ENCODE results near the gene CAPN13. TPM values are rescaled to one million over a fixed set of nuclear protein-coding genes. Genes with fewer than 3 reads are reported as not detected.

CAPN13 gene, protein sequence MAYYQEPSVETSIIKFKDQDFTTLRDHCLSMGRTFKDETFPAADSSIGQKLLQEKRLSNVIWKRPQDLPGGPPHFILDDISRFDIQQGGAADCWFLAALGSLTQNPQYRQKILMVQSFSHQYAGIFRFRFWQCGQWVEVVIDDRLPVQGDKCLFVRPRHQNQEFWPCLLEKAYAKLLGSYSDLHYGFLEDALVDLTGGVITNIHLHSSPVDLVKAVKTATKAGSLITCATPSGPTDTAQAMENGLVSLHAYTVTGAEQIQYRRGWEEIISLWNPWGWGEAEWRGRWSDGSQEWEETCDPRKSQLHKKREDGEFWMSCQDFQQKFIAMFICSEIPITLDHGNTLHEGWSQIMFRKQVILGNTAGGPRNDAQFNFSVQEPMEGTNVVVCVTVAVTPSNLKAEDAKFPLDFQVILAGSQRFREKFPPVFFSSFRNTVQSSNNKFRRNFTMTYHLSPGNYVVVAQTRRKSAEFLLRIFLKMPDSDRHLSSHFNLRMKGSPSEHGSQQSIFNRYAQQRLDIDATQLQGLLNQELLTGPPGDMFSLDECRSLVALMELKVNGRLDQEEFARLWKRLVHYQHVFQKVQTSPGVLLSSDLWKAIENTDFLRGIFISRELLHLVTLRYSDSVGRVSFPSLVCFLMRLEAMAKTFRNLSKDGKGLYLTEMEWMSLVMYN
- total RNA-seq = not detected
- polyA plus RNA-seq = not detected
- long read RNA-seq, donor 1 = 0 reads
- long read RNA-seq, donor 2 = 0 reads
- long read RNA-seq, donor 3 = 0 reads

DNA sequence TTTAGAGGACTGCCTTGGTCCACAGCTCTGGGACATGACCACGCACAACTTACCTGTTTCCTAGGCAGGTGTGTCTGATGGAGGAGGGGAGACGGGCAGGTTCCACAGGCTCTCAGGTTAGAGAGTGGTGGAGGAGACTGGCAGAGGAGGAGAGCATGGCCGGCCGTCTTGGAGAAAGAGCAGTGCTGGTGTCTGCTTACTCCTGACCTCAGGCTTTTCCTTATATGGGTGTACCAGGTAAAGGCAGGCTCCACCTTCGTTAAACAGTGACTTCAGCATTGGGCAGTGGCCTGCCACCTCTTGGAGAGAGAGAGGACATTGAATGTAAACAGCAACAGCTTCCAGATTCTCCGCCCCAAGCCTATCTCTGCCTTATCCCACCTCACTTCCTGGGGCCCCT lies at the start of gene CAPN13:
Gene CAPN13 (minus strand): TSS at position 198 of the 400 bp plus-strand sequence. CDS start 20,121 bp downstream, outside the sequence.
- ATAC-seq = peak in 1 of 4 donors; percentile 15
- no peak for DNase-seq
- Histone ChIP-seq H3K4me3 (no peak within 1 kb of the TSS), H3K4me1 (peaks cover 0 to 5% (median 0%) of the 10 kb centered on the region in 12 donors), H3K36me3 (no peaks in the 10 kb centered on the region), H3K27me3 (peaks cover 0 to 36% (median 3%) of the 10 kb centered on the region in 9 donors), H3K27ac (no peak within 1 kb of the TSS), H3K9me3 (no peaks in the 10 kb centered on the region)
- TF ChIP-seq, protein P1, sequence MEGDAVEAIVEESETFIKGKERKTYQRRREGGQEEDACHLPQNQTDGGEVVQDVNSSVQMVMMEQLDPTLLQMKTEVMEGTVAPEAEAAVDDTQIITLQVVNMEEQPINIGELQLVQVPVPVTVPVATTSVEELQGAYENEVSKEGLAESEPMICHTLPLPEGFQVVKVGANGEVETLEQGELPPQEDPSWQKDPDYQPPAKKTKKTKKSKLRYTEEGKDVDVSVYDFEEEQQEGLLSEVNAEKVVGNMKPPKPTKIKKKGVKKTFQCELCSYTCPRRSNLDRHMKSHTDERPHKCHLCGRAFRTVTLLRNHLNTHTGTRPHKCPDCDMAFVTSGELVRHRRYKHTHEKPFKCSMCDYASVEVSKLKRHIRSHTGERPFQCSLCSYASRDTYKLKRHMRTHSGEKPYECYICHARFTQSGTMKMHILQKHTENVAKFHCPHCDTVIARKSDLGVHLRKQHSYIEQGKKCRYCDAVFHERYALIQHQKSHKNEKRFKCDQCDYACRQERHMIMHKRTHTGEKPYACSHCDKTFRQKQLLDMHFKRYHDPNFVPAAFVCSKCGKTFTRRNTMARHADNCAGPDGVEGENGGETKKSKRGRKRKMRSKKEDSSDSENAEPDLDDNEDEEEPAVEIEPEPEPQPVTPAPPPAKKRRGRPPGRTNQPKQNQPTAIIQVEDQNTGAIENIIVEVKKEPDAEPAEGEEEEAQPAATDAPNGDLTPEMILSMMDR (IDR thresholded peaks at IDR 0.05) = no peak
- intact Hi-C loops (cut with DNase I) = no loop called here
- WGBS, 4 donors = 71 to 77% (median 74%) methylated on average over 6 of the region's 6 CpGs

DNA sequence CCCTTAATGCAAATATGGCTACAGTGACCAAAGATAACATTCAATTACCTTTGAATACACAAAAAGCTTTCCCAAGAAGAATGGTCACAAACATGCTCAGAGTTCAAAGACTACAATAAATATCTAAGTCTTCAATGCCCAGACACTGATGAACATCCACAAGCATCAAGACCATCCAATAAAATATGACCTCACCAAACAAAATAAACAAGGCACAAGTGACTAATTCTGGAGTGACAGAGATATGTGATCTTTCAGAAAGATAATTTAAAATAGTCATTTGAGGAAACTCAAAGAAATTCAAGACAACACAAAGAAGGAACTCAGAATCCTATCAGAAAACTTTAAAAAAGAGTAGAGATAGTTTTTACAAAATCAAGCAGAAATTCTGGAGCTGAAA lies 40.6 kb upstream of the CAPN13 start:
- no peaks in the 10 kb centered on the region for H3K36me3 ChIP-seq
- peaks cover 0 to 11% (median 0%) of the 10 kb centered on the region in 12 donors for H3K9me3 ChIP-seq
- no peak for ATAC-seq
- intact Hi-C loops (cut with DNase I) = loop anchor here in 1 of 10 donors (10.0 kb wide), 1 partner anchor 113 kb away; no protein-coding TSS in a partner anchor
- no peak overlapping the region for H3K27ac ChIP-seq
- no peak for DNase-seq
- H3K4me1 ChIP-seq = no peaks in the 10 kb centered on the region
- no peak for TF ChIP-seq POLR2A (IDR thresholded peaks at IDR 0.05)
- TF ChIP-seq, protein P1 (IDR thresholded peaks at IDR 0.05) = no peak
- H3K4me3 ChIP-seq = no peak overlapping the region
- peaks cover 0 to 3% (median 0%) of the 10 kb centered on the region in 9 donors for H3K27me3 ChIP-seq

DNA sequence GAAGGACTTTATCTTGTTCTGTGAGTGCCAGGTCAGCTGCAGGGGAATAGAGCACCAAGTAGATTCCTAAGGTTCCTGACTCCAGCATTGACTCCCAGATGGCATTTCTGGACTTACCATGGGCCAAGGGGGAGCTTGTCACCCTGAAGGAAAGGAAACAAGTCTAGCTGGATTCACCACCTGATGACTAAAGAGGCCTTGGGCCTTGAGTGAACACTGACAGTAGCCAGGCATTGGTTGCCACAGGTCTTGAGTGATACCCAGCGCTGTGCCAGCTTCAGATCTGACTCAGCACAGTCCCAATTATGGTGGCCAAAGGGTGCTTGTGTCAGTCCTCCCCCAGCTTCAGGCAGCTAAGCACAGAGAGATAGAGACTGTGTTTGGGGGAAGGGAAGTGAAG lies 40.1 kb upstream of the CAPN13 start:
- H3K27me3 ChIP-seq = peaks cover 0 to 3% (median 0%) of the 10 kb centered on the region in 9 donors
- H3K4me3 ChIP-seq = no peak overlapping the region
- WGBS, 4 donors = 20 to 86% (median 77%) methylated on average over 1 of the region's 1 CpG
- peaks cover 0 to 11% (median 0%) of the 10 kb centered on the region in 12 donors for H3K9me3 ChIP-seq
- H3K36me3 ChIP-seq = no peaks in the 10 kb centered on the region
- no peak for TF ChIP-seq POLR2A (IDR thresholded peaks at IDR 0.05)
- TF ChIP-seq, protein P1 (IDR thresholded peaks at IDR 0.05) = no peak
- DNase-seq (no peak), ATAC-seq (no peak)
- intact Hi-C loops (cut with DNase I) = loop anchor here in 1 of 10 donors (10.0 kb wide), 1 partner anchor 113 kb away; no protein-coding TSS in a partner anchor
- no peaks in the 10 kb centered on the region for H3K4me1 ChIP-seq
- no peak overlapping the region for H3K27ac ChIP-seq

DNA sequence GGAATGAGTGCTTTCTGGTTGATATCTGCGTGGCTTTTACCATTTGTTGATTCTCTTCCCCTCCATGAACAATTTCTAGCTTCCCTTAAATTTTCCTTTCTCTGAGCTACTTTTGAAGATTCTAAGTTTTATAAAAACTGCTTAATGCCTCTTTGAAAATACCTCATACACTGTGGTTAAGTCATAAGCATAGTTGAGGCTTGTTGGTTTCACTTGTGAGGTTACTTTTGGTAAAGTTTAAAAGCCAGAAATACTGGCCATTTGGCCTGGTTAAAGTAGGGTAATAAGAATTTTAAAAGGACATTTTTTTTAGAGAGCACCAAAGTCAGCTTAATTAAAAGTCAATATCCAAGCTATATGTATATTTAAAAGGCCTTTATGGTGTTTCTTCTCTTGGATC lies 21.3 kb upstream of the CAPN13 start:
- no peak overlapping the region for H3K27ac ChIP-seq
- no peaks in the 10 kb centered on the region for H3K4me1 ChIP-seq
- ATAC-seq = no peak
- no peak for DNase-seq
- WGBS, 4 donors = 38 to 65% (median 58%) methylated on average over 1 of the region's 1 CpG
- no peaks in the 10 kb centered on the region for H3K27me3 ChIP-seq
- intact Hi-C loops (cut with DNase I) = no loop called here
- no peaks in the 10 kb centered on the region for H3K36me3 ChIP-seq
- H3K9me3 ChIP-seq = peaks cover 0 to 14% (median 6%) of the 10 kb centered on the region in 12 donors
- no peak overlapping the region for H3K4me3 ChIP-seq
- TF ChIP-seq POLR2A (IDR thresholded peaks at IDR 0.05) = no peak
- TF ChIP-seq, protein P1 (IDR thresholded peaks at IDR 0.05) = no peak

Data from heart left ventricle (tissue), 16 donors.